ENCODE results near the gene C2CD4D. TPM values are rescaled to one million over a fixed set of nuclear protein-coding genes. Genes with fewer than 3 reads are reported as not detected.
A peak's percentile ranks its signal among the peaks of the same experiment; 100 is the strongest.

Gene C2CD4D
- total and polyA plus RNA-seq, 2 of the 13 experiments (the other 11 are each of a cell fraction or from before 2014, with no cell fraction given) = not detected

DNA sequence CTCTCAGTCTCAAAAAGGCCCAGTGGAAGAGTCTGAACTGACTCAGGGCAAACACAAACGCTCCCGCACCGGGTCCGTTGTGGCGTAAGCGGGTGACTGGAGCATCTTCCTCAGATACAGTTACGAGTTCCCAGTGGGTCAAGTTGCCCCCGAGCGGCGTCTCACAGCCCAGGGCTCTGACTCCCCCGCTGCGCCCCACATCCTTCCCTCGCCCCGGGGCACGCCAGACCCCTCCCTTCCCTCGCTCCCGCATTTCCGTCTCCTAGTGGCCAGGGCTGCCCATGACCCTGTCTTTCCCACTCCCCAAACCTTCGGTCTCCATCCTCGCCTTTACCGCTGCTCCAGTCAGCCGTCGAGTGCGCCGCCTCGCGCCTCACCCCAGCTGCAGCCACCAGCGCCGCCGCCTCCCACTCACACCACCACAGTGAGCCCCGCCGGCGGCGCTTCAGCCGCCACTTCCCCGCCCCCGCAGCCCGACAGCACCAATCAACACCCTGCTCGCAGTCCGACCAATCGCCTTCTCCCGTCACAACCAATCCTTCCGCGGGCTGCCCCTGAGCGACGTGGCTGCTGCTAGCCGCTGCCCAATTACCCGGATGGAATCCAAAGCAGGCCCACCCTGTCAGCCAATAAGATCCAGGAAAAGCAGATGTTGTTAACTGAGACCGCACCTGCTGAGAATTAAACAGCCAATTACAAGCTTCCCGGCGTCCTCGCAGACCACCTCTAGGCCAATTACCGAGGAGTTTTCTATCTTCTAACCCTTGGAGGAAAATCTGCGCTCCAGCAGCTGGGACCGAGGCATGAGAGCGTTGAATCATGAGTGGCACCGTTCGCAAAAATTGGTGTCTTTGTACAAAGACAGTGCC, 49.3 kb downstream of the C2CD4D start, which contains the start of gene TDRKH:
Gene TDRKH, minus strand, starts transcription at position 430 of the 869 bp plus-strand sequence. CDS start 7,478 bp downstream, outside the sequence.
- WGBS (ENCODE audit: low lambda C conversion rate) = 2% methylated on average over 37 of the region's 58 CpGs
- BruUV-seq (replicated peaks) = no TSS peak
- ATAC-seq (peak; percentile 98), DNase-seq (ENCODE audit: low spot score) (peak; percentile 98), FAIRE-seq (peak; percentile 97)
- intact Hi-C loops (cut with micrococcal nuclease; ENCODE audit: unreplicated experiment) (loop anchor here (5.0 kb wide), 1 partner anchor 42 kb away; the partner anchor contains the start of gene RORC), in situ Hi-C loops (cut with HindIII; ENCODE audit: extremely low pct_ligation_motif_present, low pct_unique_long_range_greater_than_20kb) (no loop called here)
- H3K9ac ChIP-seq (ENCODE audit: insufficient read depth, low read depth, low read length) = peak within 1 kb of the TSS; percentile 81
- peak within 1 kb of the TSS; percentile 71 for H3K27ac ChIP-seq (ENCODE audit: extremely low read length, insufficient read depth, low read length)
- no peaks in the 10 kb centered on the region for H4K20me1 ChIP-seq (ENCODE audit: insufficient read depth, low read length)
- H3K4me1 ChIP-seq (ENCODE audit: insufficient read depth, low read length) = peaks cover 24% of the 10 kb centered on the region
- ChIA-PET POLR2A (interaction anchor here (0.6 to 2.5 kb wide), 4 partner anchors 12 to 43 kb away, joined by 4 to 21 read pairs (median 4); partner anchors contain the start of gene MRPL9), CTCF (ENCODE audit: low intra/inter-chr PET ratio, low total read pairs) (no interaction called here)
- peak within 1 kb of the TSS; percentile 75 for H2AFZ ChIP-seq (ENCODE audit: low read length)
- no peaks in the 10 kb centered on the region for H3K27me3 ChIP-seq (ENCODE audit: control insufficient read depth in 1 of 2, insufficient read depth in 2 of 2, low read length in 2 of 2)
- peak within 1 kb of the TSS; percentile 68 to 86 (median 79) for H3K4me3 ChIP-seq (replicated peaks in 1 of 3; ENCODE audit: insufficient read depth in 1 of 3, low read depth in 2 of 3, low read length in 3 of 3)
- H3K36me3 ChIP-seq (replicated peaks in 1 of 2; ENCODE audit: control insufficient read depth in 1 of 2, insufficient read depth in 2 of 2, low read length in 2 of 2) = no peaks in the 10 kb centered on the region; a peak in 1 of 5 replicates
- H3K79me2 ChIP-seq (ENCODE audit: insufficient read depth, low read length) = peaks cover 11% of the 10 kb centered on the region
- no peaks in the 10 kb centered on the region for H3K9me3 ChIP-seq (ENCODE audit: low read length)
- H3K4me2 ChIP-seq (ENCODE audit: low read depth, low read length) = peak within 1 kb of the TSS; percentile 86
- TF ChIP-seq MAZ (IDR thresholded peaks at IDR 0.05; ENCODE audit: borderline replicate concordance, low read depth, low read length) = no peak
- TF ChIP-seq MAZ (CRISPR knock-in tag; IDR thresholded peaks at IDR 0.05; ENCODE audit: low read depth) = peak; percentile 94
- TF ChIP-seq POLR2AphosphoS5 (IDR thresholded peaks at IDR 0.05; ENCODE audit: low read depth, low read length) = peak; percentile 43
- peak; percentile 55; the same call in 1 of the 2 replicates for TF ChIP-seq SP5 (CRISPR knock-in tag; IDR thresholded peaks at IDR 0.05; ENCODE audit: borderline replicate concordance, low read depth)
- no peak for TF ChIP-seq ZNF569 (CRISPR knock-in tag; IDR thresholded peaks at IDR 0.05; ENCODE audit: borderline replicate concordance)
- TF ChIP-seq SRSF4 (IDR thresholded peaks at IDR 0.05; ENCODE audit: low read depth, low read length, poor library complexity, severe bottlenecking) = no peak
- TF ChIP-seq JUNB (CRISPR knock-in tag; IDR thresholded peaks at IDR 0.05; ENCODE audit: borderline replicate concordance) = peak; percentile 68
- TF ChIP-seq, protein P1, sequence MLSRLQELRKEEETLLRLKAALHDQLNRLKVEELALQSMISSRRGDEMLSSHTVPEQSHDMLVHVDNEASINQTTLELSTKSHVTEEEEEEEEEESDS (CRISPR knock-in tag; IDR thresholded peaks at IDR 0.05; ENCODE audit: borderline replicate concordance) = no peak
- peak; percentile 44; the same call in 1 of the 2 replicates for TF ChIP-seq ZBTB7A (CRISPR knock-in tag; IDR thresholded peaks at IDR 0.05)
- TF ChIP-seq, protein P2, sequence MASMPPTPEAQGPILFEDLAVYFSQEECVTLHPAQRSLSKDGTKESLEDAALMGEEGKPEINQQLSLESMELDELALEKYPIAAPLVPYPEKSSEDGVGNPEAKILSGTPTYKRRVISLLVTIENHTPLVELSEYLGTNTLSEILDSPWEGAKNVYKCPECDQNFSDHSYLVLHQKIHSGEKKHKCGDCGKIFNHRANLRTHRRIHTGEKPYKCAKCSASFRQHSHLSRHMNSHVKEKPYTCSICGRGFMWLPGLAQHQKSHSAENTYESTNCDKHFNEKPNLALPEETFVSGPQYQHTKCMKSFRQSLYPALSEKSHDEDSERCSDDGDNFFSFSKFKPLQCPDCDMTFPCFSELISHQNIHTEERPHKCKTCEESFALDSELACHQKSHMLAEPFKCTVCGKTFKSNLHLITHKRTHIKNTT (CRISPR knock-in tag; IDR thresholded peaks at IDR 0.05) = no peak
- TF ChIP-seq, protein P3, sequence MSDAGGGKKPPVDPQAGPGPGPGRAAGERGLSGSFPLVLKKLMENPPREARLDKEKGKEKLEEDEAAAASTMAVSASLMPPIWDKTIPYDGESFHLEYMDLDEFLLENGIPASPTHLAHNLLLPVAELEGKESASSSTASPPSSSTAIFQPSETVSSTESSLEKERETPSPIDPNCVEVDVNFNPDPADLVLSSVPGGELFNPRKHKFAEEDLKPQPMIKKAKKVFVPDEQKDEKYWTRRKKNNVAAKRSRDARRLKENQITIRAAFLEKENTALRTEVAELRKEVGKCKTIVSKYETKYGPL (CRISPR knock-in tag; IDR thresholded peaks at IDR 0.05) = peak; percentile 68; the same call in 1 of the 2 replicates
- no peak for TF ChIP-seq ZC3H4 (CRISPR knock-in tag; IDR thresholded peaks at IDR 0.05; ENCODE audit: borderline replicate concordance)
- no peak for TF ChIP-seq MED8 (CRISPR knock-in tag; IDR thresholded peaks at IDR 0.05; ENCODE audit: insufficient replicate concordance)
- no peak for TF ChIP-seq PAWR (CRISPR knock-in tag; IDR thresholded peaks at IDR 0.05; ENCODE audit: borderline replicate concordance)
- no peak for TF ChIP-seq ZNF432 (CRISPR knock-in tag; IDR thresholded peaks at IDR 0.05; ENCODE audit: borderline replicate concordance)
- no peak for TF ChIP-seq ATRX (CRISPR knock-in tag; IDR thresholded peaks at IDR 0.05; ENCODE audit: borderline replicate concordance)
- no peak for TF ChIP-seq ZNF234 (CRISPR knock-in tag; conservative IDR thresholded peaks at IDR 0.05)
- TF ChIP-seq MYNN (CRISPR knock-in tag; IDR thresholded peaks at IDR 0.05; ENCODE audit: low read depth) = no peak
- 0 out of 2 replicates have a peak, but pooled peaks have one; percentile 70 for TF ChIP-seq ISL2 (CRISPR knock-in tag; IDR thresholded peaks at IDR 0.05)
- TF ChIP-seq ZNF160 (CRISPR knock-in tag; IDR thresholded peaks at IDR 0.05) = peak; percentile 52; the same call in 1 of the 2 replicates
- TF ChIP-seq ZNF24 (IDR thresholded peaks at IDR 0.05) = no peak
- TF ChIP-seq AGO2 (optimal IDR thresholded peaks at IDR 0.05; ENCODE audit: low read depth, low read length) = no peak
- TF ChIP-seq KDM5B (CRISPR knock-in tag; IDR thresholded peaks at IDR 0.05; ENCODE audit: borderline replicate concordance) = peak; percentile 90

Data from HepG2 (cell line).